H1 (cell line): ENCODE results near the gene TEX10. TPM values are rescaled to one million over a fixed set of nuclear protein-coding genes. Genes with fewer than 3 reads are reported as not detected.

Source experiments
- CTCF ChIA-PET: fragments of 300-600 bp; sonication (Branson Sonifier 250); formaldehyde crosslinking; loops from one replicate; lab custom pipeline; 2021; ENCODE audit not compliant: partially characterized antibody; lab: Charles Lee
- POLR2A ChIA-PET: fragments of 300-600 bp; sonication (Branson Sonifier 250); formaldehyde crosslinking; loops from one replicate; lab custom pipeline; 2021; ENCODE audit warnings: inconsistent platforms; ENCODE audit not compliant: partially characterized antibody; lab: Charles Lee
- DNase-seq, 2 experiments: peaks; one replicate each; pipeline versions ENCODE4 v3.0.0 to v3.0.0-alpha.2; 2010 to 2022; ENCODE audit warnings: low spot score in 2 of 2, low read depth in 1 of 2, mixed read lengths in 1 of 2
- FAIRE-seq: peaks from 2 replicates; lab custom pipeline; 2011; peaks lifted over from hg19 to GRCh38; lab: Jason Lieb, UNC
- H2AFZ ChIP-seq: 2 replicates; pipeline ENCODE4 v1.8.1; 2012; ENCODE audit warnings: low read length, inconsistent platforms
- H2AK5ac ChIP-seq: 2 replicates; pipeline ENCODE4 v1.6.1; 2013; ENCODE audit warnings: low read depth, low read length
- H2BK120ac ChIP-seq: replicated peaks from 2 replicates; pipeline ENCODE3; 2013; ENCODE audit warnings: low read depth, low read length, inconsistent platforms
- H2BK12ac ChIP-seq: 2 replicates; pipeline ENCODE4 v1.6.1; 2013; ENCODE audit warnings: low read depth, low read length
- H2BK15ac ChIP-seq: 2 replicates; pipeline ENCODE4 v1.6.1; 2013; ENCODE audit warnings: low read length
- H2BK20ac ChIP-seq: 2 replicates; pipeline ENCODE4 v1.6.1; 2013; ENCODE audit warnings: low read length
- H2BK5ac ChIP-seq: 2 replicates; pipeline ENCODE4 v1.6.1; 2013; ENCODE audit warnings: low read depth, low read length
- H3K14ac ChIP-seq: 2 replicates; pipeline ENCODE4 v1.6.1; 2013; ENCODE audit warnings: inconsistent platforms; ENCODE audit not compliant: insufficient read length
- H3K18ac ChIP-seq: 2 replicates; pipeline ENCODE4 v1.6.1; 2013; ENCODE audit warnings: low read length; ENCODE audit errors: extremely low read depth
- H3K23ac ChIP-seq: 2 replicates; pipeline ENCODE4 v1.6.1; 2013; ENCODE audit warnings: inconsistent platforms; ENCODE audit not compliant: insufficient read length
- H3K23me2 ChIP-seq: 2 replicates; pipeline ENCODE4 v1.6.1; 2013; ENCODE audit warnings: low read depth, low read length
- H3K27ac ChIP-seq: 2 replicates; pipeline ENCODE4 v1.6.1; 2011; ENCODE audit warnings: low read depth, low read length, inconsistent platforms
- H3K27me3 ChIP-seq, 4 experiments: replicated peaks in 1 of 4; 1 replicate in 1 of 4; 2 replicates in 3 of 4; pipeline versions ENCODE4 v1.6.1 to v1.8.1; 2011 to 2013; ENCODE audit warnings: low read length in 3 of 4, mild to moderate bottlenecking in 3 of 4, inconsistent platforms in 2 of 4, mixed read lengths in 2 of 4, moderate library complexity in 1 of 4; ENCODE audit not compliant: control insufficient read depth in 3 of 4, insufficient read depth in 3 of 4; ENCODE audit errors: extremely low read depth in 1 of 4
- H3K36me3 ChIP-seq, 4 experiments: 2 replicates each; pipeline versions ENCODE4 v1.6.1 to v1.8.1; 2011 to 2013; ENCODE audit warnings: mild to moderate bottlenecking in 4 of 4, low read length in 3 of 4, moderate library complexity in 2 of 4, control low read depth in 1 of 4, inconsistent platforms in 1 of 4; ENCODE audit not compliant: insufficient read depth in 4 of 4, control insufficient read depth in 2 of 4
- H3K4ac ChIP-seq: replicated peaks from 2 replicates; pipeline ENCODE3; 2013; ENCODE audit warnings: low read length, low read depth, mixed read lengths, inconsistent platforms; ENCODE audit not compliant: insufficient read length
- H3K4me1 ChIP-seq, 4 experiments: replicated peaks in 1 of 4; 1 replicate in 1 of 4; 2 replicates in 3 of 4; pipeline versions ENCODE4 v1.6.1 to v1.8.1; 2011 to 2013; ENCODE audit warnings: low read length in 3 of 4, inconsistent platforms in 2 of 4, mixed read lengths in 1 of 4; ENCODE audit not compliant: insufficient read depth in 4 of 4, control insufficient read depth in 3 of 4
- H3K4me2 ChIP-seq, 2 experiments: 2 replicates each; pipeline versions ENCODE4 v1.6.1 to v1.8.1; 2011 to 2013; ENCODE audit warnings: low read depth in 2 of 2, low read length in 2 of 2, control low read depth in 1 of 2, inconsistent platforms in 1 of 2, mild to moderate bottlenecking in 1 of 2; ENCODE audit not compliant: insufficient read depth in 1 of 2
- H3K4me3 ChIP-seq, 4 experiments: fragments of 200-600, 300-600 bp in 1 of 4; sonication (generic), shearing (Covaris generic), sonication (Bioruptor Twin) in 1 of 4; 2 replicates each; pipeline versions ENCODE4 v1.5.1 to v1.8.1; 2011 to 2016; ENCODE audit warnings: low read length in 4 of 4, low read depth in 3 of 4, control low read depth in 2 of 4, inconsistent platforms in 2 of 4, mild to moderate bottlenecking in 2 of 4, mixed read lengths in 1 of 4, moderate library complexity in 1 of 4; ENCODE audit not compliant: insufficient read depth in 2 of 4; ENCODE audit errors: extremely low read depth in 1 of 4
- H3K56ac ChIP-seq: replicated peaks from 2 replicates; pipeline ENCODE3; 2013; ENCODE audit warnings: low read depth, mild to moderate bottlenecking, mixed read lengths, low read length, inconsistent platforms; ENCODE audit not compliant: insufficient read length
- H3K79me1 ChIP-seq: 2 replicates; pipeline ENCODE4 v1.6.1; 2013; ENCODE audit warnings: low read depth, low read length, control low read depth
- H3K79me2 ChIP-seq, 2 experiments: 2 replicates each; pipeline versions ENCODE4 v1.6.1 to v1.8.1; 2012 to 2013; ENCODE audit warnings: low read length in 2 of 2, mild to moderate bottlenecking in 2 of 2, inconsistent platforms in 1 of 2; ENCODE audit not compliant: insufficient read depth in 2 of 2, control insufficient read depth in 1 of 2
- H3K9ac ChIP-seq, 4 experiments: replicated peaks in 1 of 4; 1 replicate in 1 of 4; 2 replicates in 3 of 4; pipeline versions ENCODE4 v1.6.1 to v1.8.1; 2011 to 2013; ENCODE audit warnings: low read depth in 3 of 4, low read length in 3 of 4, control low read depth in 2 of 4, mild to moderate bottlenecking in 2 of 4, moderate library complexity in 2 of 4, inconsistent platforms in 1 of 4; ENCODE audit errors: extremely low read depth in 1 of 4
- H3K9me3 ChIP-seq, 2 experiments: 2 replicates each; pipeline versions ENCODE4 v1.6.1 to v1.8.1; 2012 to 2013; ENCODE audit warnings: mild to moderate bottlenecking in 2 of 2, moderate library complexity in 2 of 2, control low read depth in 1 of 2, inconsistent platforms in 1 of 2, low read depth in 1 of 2, low read length in 1 of 2, mixed read lengths in 1 of 2; ENCODE audit not compliant: insufficient read depth in 2 of 2
- H4K20me1 ChIP-seq, 2 experiments: replicated peaks in 1 of 2; 2 replicates each; pipeline versions ENCODE3 to v1.8.1; 2011 to 2013; ENCODE audit warnings: inconsistent platforms in 2 of 2, low read length in 2 of 2, mild to moderate bottlenecking in 1 of 2; ENCODE audit not compliant: insufficient read depth in 2 of 2, control insufficient read depth in 1 of 2
- H4K5ac ChIP-seq: 2 replicates; pipeline ENCODE4 v1.6.1; 2013; ENCODE audit warnings: low read length, low read depth, mixed read lengths, inconsistent platforms; ENCODE audit not compliant: insufficient read length
- H4K8ac ChIP-seq: 2 replicates; pipeline ENCODE4 v1.8.0; 2013; ENCODE audit warnings: mild to moderate bottlenecking, moderate library complexity, low read length, inconsistent platforms; ENCODE audit not compliant: insufficient read depth; ENCODE audit errors: extremely low read depth
- H4K91ac ChIP-seq: replicated peaks from 2 replicates; pipeline ENCODE3; 2013; ENCODE audit warnings: low read length, mixed read lengths, inconsistent platforms; ENCODE audit not compliant: insufficient read length
- JUN ChIP-seq: IDR thresholded peaks from 2 replicates; pipeline ENCODE4 v1.6.1; 2011; ENCODE audit warnings: low read depth, mild to moderate bottlenecking, improper control_type of control experiment, low read length
- RAD21 ChIP-seq, 2 experiments: IDR thresholded peaks in 1 of 2; conservative IDR thresholded peaks in 1 of 2; 2 replicates each; pipeline ENCODE4 v1.6.1; 2011; ENCODE audit warnings: low read depth in 2 of 2, low read length in 2 of 2, improper control_type of control experiment in 1 of 2, inconsistent platforms in 1 of 2, mild to moderate bottlenecking in 1 of 2, moderate library complexity in 1 of 2
- SAP30 ChIP-seq: fragments of 300-600 bp; sonication (generic); IDR thresholded peaks from 2 replicates; pipeline ENCODE4 v1.7.1; 2012; ENCODE audit warnings: low read length, moderate library complexity, mild to moderate bottlenecking, inconsistent platforms; ENCODE audit not compliant: insufficient read depth, insufficient replicate concordance
- TAF1 ChIP-seq: IDR thresholded peaks from 2 replicates; pipeline ENCODE4 v1.6.1; 2011; ENCODE audit warnings: mild to moderate bottlenecking, low read depth, low read length
- ZNF274 ChIP-seq: IDR thresholded peaks from 2 replicates; pipeline ENCODE4 v1.7.0; 2012; ENCODE audit warnings: low read length, borderline replicate concordance; ENCODE audit errors: extremely low read depth
- WGBS, 2 experiments: shearing (Covaris generic) in 1 of 2; methylation state at CpG; one replicate each; pipeline versions ENCODE4 v1.1.6 to v1.1.7; 2013 to 2015; ENCODE audit warnings: low lambda C conversion rate in 2 of 2, mixed read lengths in 2 of 2, inconsistent platforms in 1 of 2, low coverage in 1 of 2, missing lambda C conversion rate in 1 of 2; ENCODE audit not compliant: insufficient replicate concordance in 2 of 2, insufficient coverage in 1 of 2, insufficient read length in 1 of 2; ENCODE audit errors: extremely low coverage in 1 of 2, missing lambda C conversion rate in 1 of 2; 5-methylcytosine and 5-hydroxymethylcytosine counted together
- polyA plus RNA-seq, 7 experiments: library from polyadenylated mRNA; depleted of rRNA in 3 of 7; stranded (reverse) in 5 of 7; unstranded in 2 of 7; fragments of >200 nt in 5 of 7; fragments of 200-250 nt in 2 of 7; gene quantifications; 1 replicate in 5 of 7; 2 replicates in 1 of 7; 4 replicates in 1 of 7; pipeline versions ENCODE4 v1.2.1 to v1.2.3, GENCODE V29; 2011 to 2013; ENCODE audit warnings: missing spikeins in 2 of 7, mixed read lengths in 2 of 7
- total RNA-seq: library from RNA; stranded (reverse); fragmentation: NEBNext Ultra II Directional; extraction: Animal tissue kit (Norgen Biotek cat#: 25700); gene quantifications from 2 replicates; pipeline ENCODE4 v1.2.1, GENCODE V29; 2021

TEX10 gene
- total and polyA plus RNA-seq, 2 of the 8 experiments (the other 6 are each of a cell fraction or from before 2014, with no cell fraction given) = 46.9 to 81.0 TPM

- no peak overlapping the region for H3K14ac ChIP-seq
- POLR2A ChIA-PET = interaction anchor here (1.5 kb wide), 1 partner anchor 15 kb away, joined by 3 read pairs; no protein-coding TSS in a partner anchor
- TF ChIP-seq JUN (no peak), SAP30 (no peak), RAD21 (IDR thresholded peaks at IDR 0.05 in 1 of 2, conservative IDR thresholded peaks at IDR 0.05 in 1 of 2; ENCODE audit: low read depth in 2 of 2, low read length in 2 of 2) (no peak), TAF1 (no peak), ZNF274 (no peak)
Observed at GRCh38 chr9:100368672-100369071, 15.9 kb upstream of the TEX10 start.

More at GRCh38 chr9:100368672-100369071, 15.9 kb upstream of the TEX10 start:
- WGBS, 2 experiments = 94% methylated on average over 9 of the region's 9 CpGs; no CpG with 5 or more reads in 1 of the 2 experiments
- Histone ChIP-seq H3K4me3 (no peak overlapping the region), H3K56ac (no peak overlapping the region), H4K91ac (no peak overlapping the region), H3K4me2 (no peak overlapping the region), H3K9ac (no peak overlapping the region), H2BK15ac (no peak overlapping the region), H3K79me2 (no peaks in the 10 kb centered on the region), H3K4me1 (no peaks in the 10 kb centered on the region; a peak in 1 of 7 replicates), H3K27ac (no peak overlapping the region), H3K79me1 (no peaks in the 10 kb centered on the region), H3K23ac (no peak overlapping the region), H2AFZ (no peak overlapping the region), H2AK5ac (no peak overlapping the region), H2BK5ac (no peak overlapping the region), H3K36me3 (peaks cover 0 to 5% (median 1%) of the 10 kb centered on the region in 4 experiments; a peak in 2 of 8 replicates), H2BK12ac (no peak overlapping the region), H3K27me3 (no peaks in the 10 kb centered on the region), H3K9me3 (peaks cover 19 to 20% of the 10 kb centered on the region in 2 experiments; a peak in 3 of 4 replicates), H3K23me2 (no peaks in the 10 kb centered on the region), H2BK20ac (no peak overlapping the region), H3K18ac (no peak overlapping the region), H4K20me1 (no peaks in the 10 kb centered on the region), H4K8ac (no peak overlapping the region), H4K5ac (no peak overlapping the region), H2BK120ac (no peak overlapping the region), H3K4ac (no peak overlapping the region)
- CTCF ChIA-PET = interaction anchor here (1.2 to 1.9 kb wide), 2 partner anchors 13 to 27 kb away, joined by 3 to 5 read pairs; no protein-coding TSS in a partner anchor
- DNase-seq (no peak), FAIRE-seq (no peak)
